HG02970 (cell line): ENCODE data around the gene KLRC3.
"Not testable (repeated sequence)": the region's sequence is repeated elsewhere in the genome, so short reads cannot be mapped to it uniquely, and the experiment has no call there.

Source experiments
- ATAC-seq: cut with Tn5 transposase; IDR thresholded peaks from one replicate; pipeline ENCODE4 v1.9.1; 2021; ENCODE audit warnings: mild to moderate bottlenecking, moderate library complexity, moderate number of reproducible peaks; ENCODE audit not compliant: unreplicated experiment, low FRiP score

The KLRC3 gene

DNA sequence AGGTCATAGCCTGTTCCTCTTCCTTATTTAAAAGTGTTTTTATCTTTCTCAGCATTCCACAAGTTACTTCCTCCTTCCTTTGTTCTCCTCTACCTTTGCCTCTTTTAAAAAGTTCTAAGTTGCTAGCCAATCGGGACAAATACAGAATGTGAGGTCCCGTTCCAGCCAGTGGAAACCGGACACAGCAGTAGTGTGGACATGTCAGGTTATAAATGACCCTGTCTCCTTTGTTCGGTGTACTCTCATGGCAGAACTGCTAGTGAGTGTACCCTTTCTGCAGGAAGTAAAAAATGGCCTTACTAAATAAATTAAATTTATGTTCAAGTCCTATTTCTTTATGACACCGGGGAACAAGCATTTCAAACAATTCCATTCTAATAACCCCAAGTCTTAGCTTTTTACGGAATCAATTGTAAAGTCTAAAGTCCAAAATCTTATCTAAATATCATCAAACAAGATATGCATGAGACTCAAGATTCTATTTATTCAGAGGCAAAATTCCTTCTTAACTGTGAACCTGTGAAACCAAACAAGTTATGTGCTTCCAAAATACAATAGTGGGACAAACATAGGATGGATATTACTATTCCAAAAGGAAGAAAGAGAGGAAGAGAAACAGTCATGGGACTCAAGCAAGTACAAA lies 48.4 kb downstream of the KLRC3 start:
- not testable (repeated sequence) for ATAC-seq

DNA sequence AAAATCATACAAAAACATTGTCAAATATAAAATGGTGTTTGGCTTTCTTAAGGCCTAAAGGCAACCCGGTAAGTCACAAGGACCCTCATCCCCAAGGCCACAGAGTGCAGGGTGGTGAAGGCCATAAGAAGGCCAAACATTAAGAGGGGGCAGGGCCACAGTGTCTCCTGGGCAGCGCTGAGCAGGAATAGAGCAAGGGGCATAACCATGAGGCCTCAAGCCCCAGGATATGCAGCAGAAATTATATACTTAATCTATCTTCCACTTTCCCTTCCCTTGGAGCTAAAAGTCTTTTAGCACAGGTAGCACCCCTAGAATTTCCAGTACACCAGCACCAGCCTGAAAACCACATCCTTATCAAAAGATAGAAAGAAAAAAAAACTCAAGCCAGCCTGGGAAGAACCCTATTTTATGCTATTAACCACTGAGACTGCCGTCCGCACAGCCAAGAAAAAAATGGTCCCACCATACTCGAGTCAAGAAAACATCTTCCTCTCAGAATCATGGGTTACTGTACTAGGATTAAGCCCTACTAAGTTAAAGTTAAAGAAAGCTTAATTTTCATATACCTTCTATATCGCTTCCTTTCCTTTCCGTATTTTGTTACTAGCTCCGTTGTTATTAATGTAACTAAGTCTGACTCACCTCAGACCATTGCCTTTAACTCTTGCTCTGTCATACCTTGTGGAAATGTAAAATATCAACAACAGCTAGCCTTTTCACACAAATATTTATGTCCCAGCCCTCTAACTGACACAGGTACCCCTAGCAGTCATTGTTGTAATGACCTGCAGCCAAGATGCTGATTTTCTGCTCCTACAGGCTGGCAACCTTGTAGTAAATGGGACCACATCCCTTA lies 50.6 kb downstream of the KLRC3 start:
- no peak for ATAC-seq

DNA sequence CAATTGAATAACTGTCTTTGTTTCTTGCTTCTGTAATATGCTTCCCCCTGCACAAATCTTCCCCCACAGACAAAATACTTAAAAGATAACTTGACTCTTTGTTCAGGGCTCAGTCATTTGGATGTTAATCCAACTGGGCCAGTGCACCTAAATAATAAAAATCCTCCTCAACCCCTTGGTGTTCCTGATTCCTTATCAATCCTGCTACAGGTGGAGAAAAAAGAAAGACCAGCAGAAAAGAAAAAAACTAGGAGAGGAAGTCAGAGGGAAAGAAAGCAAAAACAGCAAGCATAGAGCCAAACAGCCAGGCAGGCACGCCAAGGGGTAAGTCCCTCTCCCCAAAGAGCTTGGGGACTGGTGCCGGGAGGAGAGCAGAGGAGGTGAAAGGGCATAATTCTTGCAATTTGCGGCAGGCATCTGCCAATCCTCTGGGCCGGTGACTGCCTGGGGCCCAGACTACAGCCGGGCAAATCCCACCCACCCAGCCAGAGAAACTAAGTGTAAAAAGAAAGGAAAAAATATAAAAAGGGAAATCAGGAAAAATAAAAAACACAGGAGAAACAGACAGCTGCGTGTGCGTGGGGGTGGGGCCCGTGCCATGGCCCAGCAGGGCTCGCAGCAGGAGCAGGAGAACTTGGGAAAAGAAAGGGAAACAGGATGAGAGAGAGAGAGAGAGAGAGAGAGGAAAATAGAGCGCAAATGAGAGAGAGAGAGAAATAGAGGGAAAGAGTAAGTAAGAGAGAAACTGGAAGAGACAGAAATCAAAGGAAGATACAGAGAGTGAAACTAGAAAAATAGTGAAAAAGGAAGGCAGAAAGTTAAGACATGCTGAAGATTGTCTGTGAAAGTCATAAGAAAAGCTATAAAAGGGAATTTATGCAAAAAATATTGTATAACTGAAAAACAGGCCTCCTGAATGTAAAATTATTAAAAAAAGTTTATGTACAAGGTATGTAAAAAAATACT lies 51.9 kb downstream of the KLRC3 start:
- ATAC-seq: no peak

DNA sequence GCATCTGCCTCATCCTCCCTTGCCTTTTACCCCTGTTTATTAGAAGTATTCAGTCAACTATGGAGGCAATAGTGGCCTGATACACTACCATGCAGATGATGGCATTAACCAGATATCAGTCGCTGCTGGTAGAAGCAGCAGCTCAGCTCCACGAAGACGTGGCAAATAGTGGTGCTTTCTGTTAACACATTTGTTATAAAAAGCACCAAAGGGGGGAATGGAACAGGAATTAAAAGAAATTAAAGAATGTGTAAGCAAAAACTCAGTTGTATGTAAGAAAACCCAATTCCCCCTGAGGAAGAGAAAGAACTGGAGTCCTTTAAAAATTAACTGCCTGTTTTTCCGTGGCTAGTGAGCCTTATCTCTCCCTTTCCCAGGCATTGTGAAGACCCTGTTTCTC lies 52.7 kb downstream of the KLRC3 start:
- ATAC-seq: not testable (repeated sequence)

DNA sequence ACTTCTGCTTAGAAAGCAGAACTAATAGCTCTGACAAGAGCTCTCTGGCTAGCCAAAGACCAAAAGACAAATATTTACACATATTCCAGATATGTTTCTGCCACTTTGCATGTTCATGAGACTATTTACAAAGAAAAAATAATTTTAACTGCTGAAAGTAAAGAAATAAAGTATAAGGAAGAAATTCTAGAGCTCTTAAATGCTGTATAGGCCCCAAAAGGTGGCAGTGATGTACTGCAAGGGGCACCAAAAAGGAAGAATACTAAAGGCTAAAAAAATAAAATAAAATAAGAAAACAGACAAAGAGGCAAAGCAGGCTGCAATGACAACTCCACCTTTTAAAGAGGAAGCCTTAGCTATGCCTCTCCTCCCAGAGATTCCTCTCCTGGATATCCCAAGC lies 53.5 kb downstream of the KLRC3 start:
- no peak for ATAC-seq

DNA sequence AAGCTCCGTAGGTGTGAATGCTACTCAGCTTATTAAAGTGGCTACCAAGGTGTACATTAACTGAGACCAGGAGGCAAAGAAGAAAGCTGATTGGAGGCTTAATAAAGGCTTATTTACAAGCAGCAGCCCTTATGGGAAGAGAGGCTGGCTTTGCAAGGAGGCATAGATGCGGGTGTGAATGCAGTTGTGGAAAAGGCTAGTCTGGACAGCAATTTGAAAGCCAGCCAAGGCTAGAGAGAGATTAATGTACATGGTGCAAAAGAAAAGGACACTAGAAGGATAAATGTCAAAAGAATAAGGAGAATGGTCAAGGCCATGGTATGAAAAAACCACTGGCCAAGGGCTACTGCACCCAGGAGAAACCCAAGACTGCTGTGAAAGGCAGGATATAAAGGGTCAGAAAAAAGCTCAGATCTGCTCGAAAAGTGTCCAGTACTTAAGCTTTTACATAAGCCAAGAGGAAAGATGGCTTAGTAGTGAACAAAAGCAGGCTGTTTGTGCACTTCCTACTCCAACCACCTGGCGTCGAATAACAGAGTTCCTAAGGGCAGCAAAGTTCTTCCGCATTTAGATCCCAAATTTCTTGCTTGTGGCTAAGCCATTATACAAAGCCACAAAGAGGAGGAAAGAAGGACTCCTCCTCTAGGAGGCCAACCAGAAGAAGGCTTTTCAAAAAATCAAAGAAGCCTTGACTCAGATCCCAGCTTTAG lies 54.5 kb downstream of the KLRC3 start:
- ATAC-seq: no peak

DNA sequence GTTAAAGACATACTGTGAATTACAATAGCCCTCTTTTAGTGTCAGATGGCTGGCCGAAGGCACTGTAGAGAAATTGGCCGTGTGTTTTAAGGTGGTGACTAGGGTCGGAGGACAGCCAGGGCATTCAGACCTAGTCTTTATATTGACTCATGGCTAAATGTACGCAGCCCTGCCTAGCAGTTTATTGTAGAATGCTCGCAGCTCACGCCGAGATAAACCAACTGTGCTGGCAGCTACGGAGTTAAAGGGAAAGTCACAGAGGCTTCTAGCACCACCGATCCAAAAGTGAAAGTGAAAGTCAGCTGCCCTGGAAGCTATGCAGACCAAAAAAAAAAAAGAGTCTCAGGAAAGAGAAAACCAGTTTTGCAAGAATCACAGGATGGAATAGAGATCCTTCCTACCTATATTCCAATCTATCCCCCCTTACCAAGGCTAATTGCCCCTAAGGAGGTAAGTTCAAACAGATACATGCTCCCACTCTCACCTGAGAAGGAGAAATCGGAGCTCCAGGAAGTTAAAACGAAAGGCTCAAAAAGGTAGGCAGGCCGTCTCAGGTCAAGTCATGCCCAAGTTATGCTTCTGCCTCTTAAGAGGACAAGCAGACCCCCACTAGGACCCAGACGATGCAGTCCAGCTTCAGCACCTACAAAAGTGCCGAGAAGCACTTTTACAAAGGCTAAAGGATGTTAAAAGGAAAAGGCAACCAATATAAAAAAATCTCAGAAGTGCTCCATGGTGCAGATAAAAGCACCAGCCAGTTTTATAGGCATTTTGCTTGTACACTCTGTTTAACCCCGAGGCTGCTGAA lies 55.4 kb downstream of the KLRC3 start:
- ATAC-seq: peak; percentile 39

DNA sequence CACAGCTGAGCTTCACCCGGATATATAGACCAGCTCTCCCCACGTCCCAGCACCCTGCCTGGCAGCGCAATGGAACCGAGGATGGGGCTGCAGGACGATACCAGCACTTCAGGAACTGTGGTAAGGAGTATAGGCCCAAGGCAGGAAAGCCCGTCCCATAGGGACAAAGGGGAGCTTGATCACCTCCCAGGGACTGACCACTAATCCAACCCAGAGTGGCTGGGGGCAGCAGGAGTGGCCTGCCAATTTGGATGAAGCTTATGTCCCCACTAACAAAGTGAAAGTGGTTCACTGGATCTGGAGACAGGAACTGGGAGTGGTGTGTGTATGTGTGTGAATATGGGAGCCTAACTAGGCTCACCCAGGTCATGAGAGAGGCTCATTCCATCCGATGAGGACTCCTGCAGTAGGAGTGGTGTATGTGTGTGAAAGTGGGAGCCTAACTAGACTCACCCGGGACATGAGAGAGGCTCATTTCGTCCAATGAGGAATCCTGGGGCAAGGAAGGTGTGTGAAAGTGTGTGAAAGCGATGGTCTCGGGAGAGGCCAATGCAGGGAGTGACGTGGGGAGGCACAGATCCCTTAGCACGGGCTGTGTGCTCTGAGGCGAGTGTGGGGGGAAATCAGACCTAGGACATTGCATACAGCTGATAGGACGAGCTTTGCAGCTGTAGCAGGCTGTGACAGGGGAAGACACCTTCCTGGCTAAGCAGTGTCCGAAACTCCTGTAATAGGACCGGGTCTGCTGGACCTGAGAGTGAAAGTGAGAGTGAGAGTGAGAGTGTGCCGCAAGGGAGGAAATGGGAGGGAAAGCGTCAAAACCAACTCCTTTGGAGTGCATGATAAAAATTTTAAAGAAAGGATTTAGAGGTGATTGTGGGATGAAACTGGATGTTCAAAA lies 56.2 kb downstream of the KLRC3 start:
- ATAC-seq: peak; percentile 65

DNA sequence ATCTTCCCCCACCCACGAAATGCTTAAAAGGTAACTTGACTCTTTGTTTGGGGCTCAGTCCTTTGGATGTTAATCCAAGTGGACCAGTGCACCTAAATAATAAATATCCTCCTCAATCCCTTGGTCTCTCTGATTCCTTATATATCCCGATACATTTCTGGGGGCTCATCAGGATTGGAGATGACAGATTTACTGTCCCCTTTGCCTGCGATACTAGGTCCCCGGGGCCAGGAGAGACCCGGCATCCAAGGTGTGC lies 56.8 kb downstream of the KLRC3 start:
- ATAC-seq: no peak

DNA sequence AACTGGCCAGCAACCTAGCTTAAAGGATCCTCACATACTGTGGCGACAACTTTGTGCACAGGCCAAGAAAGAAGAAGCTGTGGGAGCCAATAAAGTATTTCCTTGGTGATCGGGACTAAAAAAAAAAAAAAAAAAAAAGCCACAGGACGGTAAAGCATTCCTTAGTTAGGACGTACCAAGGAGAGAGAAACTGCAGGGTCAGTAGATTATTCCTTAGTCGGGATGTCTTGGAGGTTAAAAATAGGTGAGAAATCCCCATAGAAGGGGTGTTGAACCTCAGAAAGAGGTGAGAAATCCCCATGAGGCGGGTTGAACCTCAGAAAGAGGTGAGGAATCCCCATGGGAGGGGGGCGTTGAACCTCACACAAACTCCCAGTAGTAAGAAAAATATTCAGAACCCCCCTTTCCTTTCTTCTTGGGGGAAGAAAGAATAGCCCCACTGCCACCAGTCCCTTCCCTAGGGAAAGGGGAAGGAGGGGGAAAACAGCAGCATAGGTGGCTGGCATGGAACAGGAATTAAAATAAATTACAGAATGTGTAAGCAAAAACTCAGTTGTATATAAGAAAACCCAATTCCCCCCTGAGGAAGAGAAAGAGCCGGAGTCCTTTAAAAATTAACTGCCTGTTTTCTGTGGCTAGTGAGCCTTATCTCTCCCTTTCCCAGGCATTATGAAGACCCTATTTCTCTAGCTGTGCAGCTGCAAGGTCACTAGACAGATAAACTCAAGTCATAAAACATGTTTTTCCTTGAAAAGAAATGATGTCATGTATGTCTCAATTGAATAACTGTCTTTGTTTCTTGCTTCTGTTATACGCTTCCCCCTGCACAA lies 57.4 kb downstream of the KLRC3 start:
- no peak for ATAC-seq

DNA sequence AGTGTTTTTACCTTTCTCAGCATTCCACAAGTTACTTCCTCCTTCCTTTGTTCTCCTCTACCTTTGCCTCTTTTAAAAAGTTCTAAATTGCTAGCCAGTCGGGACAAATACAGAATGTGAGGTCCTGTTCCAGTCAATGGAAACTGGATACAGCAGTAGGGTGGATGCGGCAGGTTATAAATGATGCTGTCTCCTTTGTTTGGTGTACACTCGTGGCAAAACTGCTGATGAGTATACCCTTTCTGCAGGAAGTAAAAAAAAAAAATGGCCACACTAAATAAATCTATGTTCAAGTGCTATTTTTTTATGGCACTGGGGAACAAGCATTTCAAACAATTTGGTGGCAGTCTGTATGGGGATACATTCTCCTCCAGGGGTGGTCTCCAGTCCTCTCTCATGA lies 58.1 kb downstream of the KLRC3 start:
- no peak for ATAC-seq
